Measurements from ENCODE around the gene NUDT22. TPM values are rescaled to one million over a fixed set of nuclear protein-coding genes. Genes with fewer than 3 reads are reported as not detected.

NUDT22 gene
- total and polyA plus RNA-seq, 5 donors = 65.7 to 82.1 (median 76.9) TPM

DNA sequence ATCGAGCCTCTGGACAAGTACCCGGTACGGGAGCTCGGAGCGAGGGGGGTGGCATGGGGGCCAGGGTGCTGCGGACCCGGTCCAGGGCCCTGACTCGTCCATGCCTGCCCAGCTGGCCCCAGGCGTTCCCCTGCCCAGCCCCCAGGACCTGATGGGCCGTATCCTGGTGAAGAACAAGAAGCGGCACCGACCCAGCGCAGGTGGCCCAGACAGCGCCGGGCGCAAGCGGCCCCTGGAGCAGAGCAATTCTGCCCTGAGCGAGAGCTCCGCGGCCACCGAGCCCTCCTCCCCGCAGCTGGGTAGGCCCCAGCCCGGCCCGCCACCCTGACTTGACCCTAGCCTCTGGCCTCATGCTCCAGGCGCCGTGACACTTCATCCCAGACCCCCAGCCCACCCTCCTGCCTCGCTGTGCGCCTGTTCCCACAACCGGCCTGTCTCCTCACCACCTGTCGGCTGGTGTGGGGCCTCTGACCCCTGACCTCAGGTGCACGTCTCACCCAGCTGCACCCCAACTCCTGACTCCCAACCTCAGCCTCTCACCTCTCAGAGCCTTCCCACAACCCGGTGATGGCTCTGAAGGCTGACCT lies 33.0 kb downstream of the NUDT22 start:
- H3K9me3 ChIP-seq (ENCODE audit: control insufficient read depth, low read length) = no peaks in the 10 kb centered on the region
- no peak overlapping the region for H3K27ac ChIP-seq (ENCODE audit: low read length)
- H3K4me3 ChIP-seq (ENCODE audit: low read length) = no peak overlapping the region
- H3K27me3 ChIP-seq (ENCODE audit: control insufficient read depth, insufficient read depth) = no peaks in the 10 kb centered on the region
- H3K4me1 ChIP-seq (ENCODE audit: control insufficient read depth, insufficient read depth, low read length) = no peaks in the 10 kb centered on the region
- DNase-seq (peak in 1 of 3 donors; percentile 63), ATAC-seq (no peak)
- intact Hi-C loops (cut with DNase I) = no loop called here
- WGBS = 93% methylated on average over 32 of the region's 32 CpGs

DNA sequence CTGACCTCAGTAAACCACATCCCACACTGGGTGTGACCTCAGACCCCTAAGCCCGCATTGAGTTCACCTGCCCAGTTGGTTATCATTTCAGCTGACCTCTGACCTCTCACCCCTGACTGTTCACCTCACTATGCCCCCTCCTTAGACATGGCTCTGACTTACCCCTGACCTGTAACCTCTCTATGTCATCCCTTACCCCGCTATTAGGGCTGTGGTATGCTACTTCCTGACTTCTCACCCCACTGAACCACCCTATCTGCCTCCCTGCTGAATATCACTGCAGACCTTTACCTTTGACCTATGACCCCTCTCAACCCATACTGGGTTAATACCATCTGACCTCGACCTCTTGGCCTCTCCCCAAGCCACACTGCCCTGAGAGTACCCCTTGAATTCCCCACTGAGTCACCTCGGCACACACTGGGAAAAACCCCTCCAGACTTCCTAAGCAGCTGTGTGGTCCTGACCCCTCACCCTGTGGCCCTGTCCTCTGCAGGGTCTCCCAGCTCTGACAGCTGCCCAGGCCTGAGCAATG lies 33.5 kb downstream of the NUDT22 start:
- ATAC-seq (no peak), DNase-seq (no peak)
- H3K4me1 ChIP-seq (ENCODE audit: control insufficient read depth, insufficient read depth, low read length) = no peaks in the 10 kb centered on the region
- intact Hi-C loops (cut with DNase I) = no loop called here
- no peaks in the 10 kb centered on the region for H3K27me3 ChIP-seq (ENCODE audit: control insufficient read depth, insufficient read depth)
- H3K9me3 ChIP-seq (ENCODE audit: control insufficient read depth, low read length) = no peaks in the 10 kb centered on the region
- H3K4me3 ChIP-seq (ENCODE audit: low read length) = no peak overlapping the region
- H3K27ac ChIP-seq (ENCODE audit: low read length) = no peak overlapping the region
- 86% methylated on average over 4 of the region's 4 CpGs for WGBS

GRCh38 chr11:64260147-64260708 lies 34.2 kb downstream of the NUDT22 start:
- Histone ChIP-seq H3K4me3 (ENCODE audit: low read length) (no peak overlapping the region), H3K27ac (ENCODE audit: low read length) (no peak overlapping the region), H3K4me1 (ENCODE audit: control insufficient read depth, insufficient read depth, low read length) (no peaks in the 10 kb centered on the region), H3K27me3 (ENCODE audit: control insufficient read depth, insufficient read depth) (no peaks in the 10 kb centered on the region), H3K9me3 (ENCODE audit: control insufficient read depth, low read length) (no peaks in the 10 kb centered on the region)
- DNase-seq (no peak), ATAC-seq (no peak)
- intact Hi-C loops (cut with DNase I) = no loop called here
- WGBS = 98% methylated on average over 6 of the region's 6 CpGs

DNA sequence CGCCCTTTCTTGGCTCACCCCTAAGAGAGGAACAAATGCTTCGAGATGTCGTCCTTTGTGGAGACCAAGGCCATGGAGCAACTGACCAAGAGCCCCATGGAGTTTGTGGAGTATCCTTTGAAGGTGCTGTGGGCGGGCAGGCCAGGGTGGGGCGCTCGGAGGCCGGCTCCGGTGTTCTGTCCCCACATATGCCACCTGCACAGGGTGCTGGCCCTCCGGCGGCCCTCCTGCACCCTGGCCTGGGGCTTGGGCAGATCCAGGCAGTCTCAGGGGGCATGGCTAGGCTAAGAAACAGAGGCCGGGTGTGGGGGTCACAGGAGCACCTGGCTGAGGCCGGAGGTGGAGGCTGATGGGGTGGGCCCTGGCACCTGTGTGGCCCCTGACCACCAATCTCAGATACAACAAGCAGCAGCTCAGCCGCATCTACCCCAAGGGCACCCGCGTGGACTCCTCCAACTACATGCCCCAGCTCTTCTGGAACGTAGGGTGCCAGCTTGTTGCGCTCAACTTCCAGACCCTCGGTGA lies 35.5 kb downstream of the NUDT22 start:
- 87% methylated on average over 18 of the region's 18 CpGs for WGBS
- DNase-seq = no peak

DNA sequence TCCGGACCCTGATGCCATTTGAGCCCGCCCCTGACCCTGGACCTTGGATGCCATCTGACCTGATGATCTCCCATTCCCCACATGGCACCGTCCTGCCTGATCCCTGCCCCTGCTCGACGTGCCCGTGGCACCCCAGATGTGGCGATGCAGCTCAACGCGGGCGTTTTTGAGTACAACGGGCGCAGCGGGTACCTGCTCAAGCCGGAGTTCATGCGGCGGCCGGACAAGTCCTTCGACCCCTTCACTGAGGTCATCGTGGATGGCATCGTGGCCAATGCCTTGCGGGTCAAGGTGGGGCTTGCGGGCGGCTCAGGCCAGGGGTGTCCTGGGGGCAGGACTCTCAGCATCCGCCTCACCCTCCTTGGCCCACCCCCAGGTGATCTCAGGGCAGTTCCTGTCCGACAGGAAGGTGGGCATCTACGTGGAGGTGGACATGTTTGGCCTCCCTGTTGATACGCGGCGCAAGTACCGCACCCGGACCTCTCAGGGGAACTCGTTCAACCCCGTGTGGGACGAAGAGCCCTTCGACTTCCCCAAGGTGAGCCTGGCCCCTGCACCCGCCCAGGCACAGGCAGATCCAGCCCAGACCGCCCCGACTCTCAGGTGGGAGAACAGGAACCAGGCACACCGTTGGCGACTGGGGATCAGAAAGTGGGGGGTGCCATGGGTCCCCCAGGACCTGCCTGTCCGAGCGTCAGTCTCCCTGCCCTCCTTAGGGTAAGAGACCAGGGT lies 36.4 kb downstream of the NUDT22 start:
- intact Hi-C loops (cut with DNase I) = no loop called here
- 93% methylated on average over 42 of the region's 42 CpGs for WGBS
- H3K27me3 ChIP-seq (ENCODE audit: control insufficient read depth, insufficient read depth) = no peaks in the 10 kb centered on the region
- H3K27ac ChIP-seq (ENCODE audit: low read length) = no peak overlapping the region
- no peak overlapping the region for H3K4me3 ChIP-seq (ENCODE audit: low read length)
- peak in 2 of 3 donors; percentile 52 to 67 for DNase-seq
- H3K4me1 ChIP-seq (ENCODE audit: control insufficient read depth, insufficient read depth, low read length) = no peaks in the 10 kb centered on the region
- no peaks in the 10 kb centered on the region for H3K9me3 ChIP-seq (ENCODE audit: control insufficient read depth, low read length)
- no peak for ATAC-seq

More for the DNA sequence above, 35.5 kb downstream of the NUDT22 start:
- ATAC-seq = no peak
- H3K9me3 ChIP-seq (ENCODE audit: control insufficient read depth, low read length) = no peaks in the 10 kb centered on the region
- H3K4me1 ChIP-seq (ENCODE audit: control insufficient read depth, insufficient read depth, low read length) = no peaks in the 10 kb centered on the region
- no peak overlapping the region for H3K4me3 ChIP-seq (ENCODE audit: low read length)
- intact Hi-C loops (cut with DNase I) = no loop called here
- H3K27me3 ChIP-seq (ENCODE audit: control insufficient read depth, insufficient read depth) = no peaks in the 10 kb centered on the region
- H3K27ac ChIP-seq (ENCODE audit: low read length) = no peak overlapping the region

GRCh38 chr11:64263021-64263946 lies 37.2 kb downstream of the NUDT22 start:
- DNase-seq (peak in 2 of 3 donors; percentile 56 to 64), ATAC-seq (no peak)
- 80% methylated on average over 29 of the region's 29 CpGs for WGBS
- Histone ChIP-seq H3K27ac (ENCODE audit: low read length) (no peak overlapping the region), H3K4me3 (ENCODE audit: low read length) (no peak overlapping the region), H3K4me1 (ENCODE audit: control insufficient read depth, insufficient read depth, low read length) (no peaks in the 10 kb centered on the region), H3K9me3 (ENCODE audit: control insufficient read depth, low read length) (no peaks in the 10 kb centered on the region), H3K27me3 (ENCODE audit: control insufficient read depth, insufficient read depth) (no peaks in the 10 kb centered on the region)
- intact Hi-C loops (cut with DNase I) = no loop called here

- Histone ChIP-seq H3K9me3 (ENCODE audit: control insufficient read depth, low read length) (no peaks in the 10 kb centered on the region), H3K27ac (ENCODE audit: low read length) (no peak overlapping the region), H3K27me3 (ENCODE audit: control insufficient read depth, insufficient read depth) (no peaks in the 10 kb centered on the region), H3K4me3 (ENCODE audit: low read length) (no peak overlapping the region), H3K4me1 (ENCODE audit: control insufficient read depth, insufficient read depth, low read length) (no peaks in the 10 kb centered on the region)
- WGBS = 91% methylated on average over 8 of the region's 8 CpGs
- intact Hi-C loops (cut with DNase I) = no loop called here
- ATAC-seq = no peak
- DNase-seq = peak in 2 of 3 donors; percentile 40 to 58
Measured at GRCh38 chr11:64263947-64264317, 37.9 kb downstream of the NUDT22 start.

- WGBS = 87% methylated on average over 10 of the region's 10 CpGs
- DNase-seq (peak in 2 of 3 donors; percentile 31 to 57), ATAC-seq (no peak)
- Histone ChIP-seq H3K9me3 (ENCODE audit: control insufficient read depth, low read length) (no peaks in the 10 kb centered on the region), H3K4me3 (ENCODE audit: low read length) (no peak overlapping the region), H3K4me1 (ENCODE audit: control insufficient read depth, insufficient read depth, low read length) (no peaks in the 10 kb centered on the region), H3K27ac (ENCODE audit: low read length) (no peak overlapping the region), H3K27me3 (ENCODE audit: control insufficient read depth, insufficient read depth) (no peaks in the 10 kb centered on the region)
- intact Hi-C loops (cut with DNase I) = no loop called here
Measured at GRCh38 chr11:64264371-64264852, 38.3 kb downstream of the NUDT22 start.

DNA sequence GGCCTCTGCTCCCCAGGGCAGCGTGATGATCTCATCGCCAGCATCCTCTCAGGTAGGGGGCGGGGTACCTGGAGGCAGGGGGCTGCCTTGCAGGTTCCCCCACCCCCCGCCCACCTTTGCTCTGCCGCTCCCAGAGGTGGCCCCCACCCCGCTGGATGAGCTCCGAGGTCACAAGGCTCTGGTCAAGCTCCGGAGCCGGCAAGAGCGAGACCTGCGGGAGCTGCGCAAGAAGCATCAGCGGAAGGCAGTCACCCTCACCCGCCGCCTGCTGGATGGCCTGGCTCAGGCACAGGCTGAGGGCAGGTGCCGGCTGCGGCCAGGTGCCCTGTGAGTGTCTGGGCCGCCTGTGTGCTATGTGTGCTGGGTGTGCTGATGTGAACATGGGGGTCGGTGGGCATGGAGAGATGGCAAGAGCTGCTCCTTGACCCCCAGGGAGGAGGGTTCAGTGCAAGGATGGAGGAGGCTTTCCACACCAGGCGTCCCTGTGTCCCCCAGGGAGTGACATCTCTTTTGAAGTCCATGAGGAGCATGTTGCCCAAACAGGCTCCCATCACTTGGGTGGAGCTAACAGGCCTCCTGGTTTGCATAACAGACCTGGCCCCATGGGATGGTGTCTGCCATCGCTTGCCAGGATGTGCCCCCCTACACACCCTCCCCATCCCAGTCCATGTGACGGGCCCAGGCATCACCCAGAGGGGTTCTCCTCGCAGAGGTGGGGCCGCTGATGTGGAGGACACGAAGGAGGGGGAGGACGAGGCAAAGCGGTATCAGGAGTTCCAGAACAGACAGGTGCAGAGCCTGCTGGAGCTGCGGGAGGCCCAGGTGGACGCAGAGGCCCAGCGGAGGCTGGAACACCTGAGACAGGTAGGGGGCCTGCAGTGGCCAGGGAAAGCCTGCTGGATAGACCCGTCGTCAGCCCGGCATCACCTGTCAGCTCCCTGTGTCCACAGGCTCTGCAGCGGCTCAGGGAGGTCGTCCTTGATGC lies 39.4 kb downstream of the NUDT22 start:
- intact Hi-C loops (cut with DNase I) = no loop called here
- DNase-seq (peak in 2 of 3 donors; percentile 61), ATAC-seq (no peak)
- no peak overlapping the region for H3K4me3 ChIP-seq (ENCODE audit: low read length)
- no peak overlapping the region for H3K27ac ChIP-seq (ENCODE audit: low read length)
- H3K27me3 ChIP-seq (ENCODE audit: control insufficient read depth, insufficient read depth) = no peaks in the 10 kb centered on the region
- WGBS = 93% methylated on average over 35 of the region's 35 CpGs
- H3K4me1 ChIP-seq (ENCODE audit: control insufficient read depth, insufficient read depth, low read length) = no peaks in the 10 kb centered on the region
- no peaks in the 10 kb centered on the region for H3K9me3 ChIP-seq (ENCODE audit: control insufficient read depth, low read length)
